Measurements from ENCODE around the gene MGST1. TPM values are rescaled to one million over a fixed set of nuclear protein-coding genes. Genes with fewer than 3 reads are reported as not detected.

MGST1 gene
- total RNA-seq, 1 donor from 2014 or later, result 238 TPM

- H3K4me3 Mint-ChIP-seq, result no peak overlapping the region
- Histone ChIP-seq H3K4me3 (no peak overlapping the region), H3K27me3 (no peaks in the 10 kb centered on the region), H4K20me1 (ENCODE audit: low read depth) (peaks cover 3% of the 10 kb centered on the region), H3K9ac (no peak overlapping the region), H3F3A (ENCODE audit: low read depth) (peaks cover 6% of the 10 kb centered on the region), H3K4me1 (peaks cover 14% of the 10 kb centered on the region), H3K27ac (no peak overlapping the region), H3K4me2 (no peak overlapping the region), H3K79me2 (ENCODE audit: low read depth) (peaks cover 56% of the 10 kb centered on the region), H3K36me3 (peaks cover 30% of the 10 kb centered on the region), H3K9me3 (ENCODE audit: low read depth) (no peaks in the 10 kb centered on the region), H2AFZ (replicated peaks) (no peak overlapping the region)
- TF ChIP-seq EZH2phosphoT487 (IDR thresholded peaks at IDR 0.05) (no peak), CTCF (IDR thresholded peaks at IDR 0.05) (peak; percentile 98), EZH2 (IDR thresholded peaks at IDR 0.05) (no peak)
- peaks cover 10% of the 10 kb centered on the region for H3K4me1 Mint-ChIP-seq
- peaks cover 2% of the 10 kb centered on the region for H3K27me3 Mint-ChIP-seq (ENCODE audit: insufficient read depth, low read depth)
- H3K27ac Mint-ChIP-seq, result no peak overlapping the region
- H3K9me3 Mint-ChIP-seq, result peaks cover 9% of the 10 kb centered on the region
- H3K36me3 Mint-ChIP-seq, result peaks cover 61% of the 10 kb centered on the region
- DNase-seq (ENCODE audit: low spot score), result peak; percentile 82
Observed at GRCh38 chr12:16359512-16360491, 12.4 kb downstream of the MGST1 start.

- no peak overlapping the region for H3K27ac Mint-ChIP-seq
- Histone ChIP-seq H3K4me3 (no peak overlapping the region), H3K36me3 (peaks cover 30% of the 10 kb centered on the region), H3K27me3 (no peaks in the 10 kb centered on the region), H3K79me2 (ENCODE audit: low read depth) (peaks cover 41% of the 10 kb centered on the region), H3F3A (ENCODE audit: low read depth) (peaks cover 6% of the 10 kb centered on the region), H3K4me1 (peaks cover 14% of the 10 kb centered on the region), H3K9ac (no peak overlapping the region), H2AFZ (replicated peaks) (no peak overlapping the region), H3K4me2 (no peak overlapping the region), H3K9me3 (ENCODE audit: low read depth) (no peaks in the 10 kb centered on the region), H3K27ac (no peak overlapping the region), H4K20me1 (ENCODE audit: low read depth) (peaks cover 3% of the 10 kb centered on the region)
- DNase-seq (ENCODE audit: low spot score), result peak; percentile 31
- no peak overlapping the region for H3K4me3 Mint-ChIP-seq
- TF ChIP-seq CTCF (IDR thresholded peaks at IDR 0.05) (no peak), EZH2phosphoT487 (IDR thresholded peaks at IDR 0.05) (no peak), EZH2 (IDR thresholded peaks at IDR 0.05) (no peak)
- H3K36me3 Mint-ChIP-seq, result peaks cover 54% of the 10 kb centered on the region
- H3K4me1 Mint-ChIP-seq, result peaks cover 10% of the 10 kb centered on the region
- peaks cover 9% of the 10 kb centered on the region for H3K9me3 Mint-ChIP-seq
- H3K27me3 Mint-ChIP-seq (ENCODE audit: insufficient read depth, low read depth), result peaks cover 2% of the 10 kb centered on the region
Observed at GRCh38 chr12:16361142-16361783, 13.8 kb downstream of the MGST1 start.

- H3K4me2 ChIP-seq, result no peak overlapping the region
- TF ChIP-seq CTCF (IDR thresholded peaks at IDR 0.05) (no peak), EZH2 (IDR thresholded peaks at IDR 0.05) (no peak), EZH2phosphoT487 (IDR thresholded peaks at IDR 0.05) (no peak)
- no peak overlapping the region for H3K27ac ChIP-seq
- H3K9ac ChIP-seq, result no peak overlapping the region
- peaks cover 26% of the 10 kb centered on the region for H3K36me3 ChIP-seq
- H3K9me3 Mint-ChIP-seq, result peaks cover 9% of the 10 kb centered on the region
- peaks cover 28% of the 10 kb centered on the region for H3K79me2 ChIP-seq (ENCODE audit: low read depth)
- peaks cover 6% of the 10 kb centered on the region for H3F3A ChIP-seq (ENCODE audit: low read depth)
- H3K4me1 Mint-ChIP-seq, result peaks cover 10% of the 10 kb centered on the region
- peaks cover 14% of the 10 kb centered on the region for H3K4me1 ChIP-seq
- no peaks in the 10 kb centered on the region for H4K20me1 ChIP-seq (ENCODE audit: low read depth)
- H3K27me3 ChIP-seq, result no peaks in the 10 kb centered on the region
- H3K36me3 Mint-ChIP-seq, result peaks cover 51% of the 10 kb centered on the region
- no peak overlapping the region for H3K27ac Mint-ChIP-seq
- no peak for DNase-seq (ENCODE audit: low spot score)
- H3K4me3 ChIP-seq, result no peak overlapping the region
- no peaks in the 10 kb centered on the region for H3K9me3 ChIP-seq (ENCODE audit: low read depth)
- H2AFZ ChIP-seq (replicated peaks), result no peak overlapping the region
- H3K27me3 Mint-ChIP-seq (ENCODE audit: insufficient read depth, low read depth), result peaks cover 2% of the 10 kb centered on the region
- no peak overlapping the region for H3K4me3 Mint-ChIP-seq
Observed at GRCh38 chr12:16362550-16362949, 15.1 kb downstream of the MGST1 start.
